K562 (cell line): Measurements from ENCODE around the gene LENEP. TPM values are rescaled to one million over a fixed set of nuclear protein-coding genes. Genes with fewer than 3 reads are reported as not detected.
A peak's percentile ranks its signal among the peaks of the same experiment; 100 is the strongest.

Source experiments
- AFF1 ChIP-seq, 2 experiments: fragments of 450-650 bp; IDR thresholded peaks; 2 replicates each; pipeline ENCODE4 v1.6.1; 2018; ENCODE audit warnings: mild to moderate bottlenecking in 2 of 2, low read depth in 1 of 2; ENCODE audit not compliant: partially characterized antibody in 2 of 2
- DPF2 ChIP-seq: fragments of 450-650 bp; IDR thresholded peaks from 2 replicates; pipeline ENCODE4 v1.6.1; 2016
- HNRNPL ChIP-seq: fragments of 200-400 bp; formaldehyde crosslinking; IDR thresholded peaks from 2 replicates; pipeline ENCODE4 v1.6.1; 2017; ENCODE audit warnings: low read depth, mild to moderate bottlenecking, low read length
- IRF2 ChIP-seq: sonication (generic); formaldehyde crosslinking; IDR thresholded peaks from 2 replicates; pipeline ENCODE4 v1.8.1; 2022; ENCODE audit warnings: mild to moderate bottlenecking, missing genetic modification reagents
- MIER1 ChIP-seq: fragments of 450-650 bp; IDR thresholded peaks from 2 replicates; pipeline ENCODE4 v1.6.1; 2016; ENCODE audit warnings: antibody characterized with exemption, mild to moderate bottlenecking, low read depth
- POU5F1 ChIP-seq: fragments of 150-350 bp; IDR thresholded peaks from 2 replicates; pipeline ENCODE4 v1.6.1; 2014; ENCODE audit warnings: borderline replicate concordance, low read length, low read depth, mild to moderate bottlenecking; ENCODE audit not compliant: partially characterized antibody
- SIN3B ChIP-seq: fragments of 450-650 bp; IDR thresholded peaks from 2 replicates; pipeline ENCODE4 v1.6.1; 2017; ENCODE audit warnings: low read depth, mild to moderate bottlenecking, moderate library complexity
- TRIM25 ChIP-seq: fragments of 450-650 bp; IDR thresholded peaks from 2 replicates; pipeline ENCODE4 v1.7.0; 2016; ENCODE audit warnings: borderline replicate concordance
- VEZF1 ChIP-seq: fragments of 200-800 bp; sonication (Bioruptor generic); IDR thresholded peaks from 2 replicates; pipeline ENCODE4 v1.6.1; 2017; ENCODE audit warnings: missing genetic modification characterization, missing compliant biosample characterization
- ZNF277 ChIP-seq: fragments of 250-450 bp; sonication (Bioruptor Pico); IDR thresholded peaks from 2 replicates; pipeline ENCODE4 v1.8.0; 2022; ENCODE audit warnings: inconsistent platforms, mild to moderate bottlenecking, moderate library complexity, borderline replicate concordance
- ZNF586 ChIP-seq: fragments of 450-650 bp; formaldehyde crosslinking; conservative IDR thresholded peaks from 2 replicates; pipeline ENCODE4 v1.4.0; 2020; ENCODE audit warnings: mild to moderate bottlenecking, moderate library complexity
- polyA plus RNA-seq, 8 experiments: library from polyadenylated mRNA; depleted of rRNA in 4 of 8; stranded (reverse) in 5 of 8; unstranded in 3 of 8; fragments of >200 nt; fragmentation: Nextera tagmentation in 2 of 8; fragmentation: Illumina TruSeq in 1 of 8; extraction: Ambion mirVana in 2 of 8; extraction: Trizol in 1 of 8; gene quantifications; 2 replicates each; pipeline versions ENCODE4 v1.2.1 to v1.2.3, GENCODE V29; 2011 to 2014; ENCODE audit warnings: inconsistent platforms in 1 of 8, missing spikeins in 1 of 8
- total RNA-seq, 7 experiments: library from RNA; depleted of rRNA in 6 of 7; stranded (reverse); fragments of >200 nt in 6 of 7; fragmentation: Illumina TruSeq in 2 of 7; extraction: Trizol in 2 of 7; gene quantifications; 2 replicates each; pipeline versions ENCODE4 v1.2.1 to v1.2.3, GENCODE V29; 2011 to 2021; ENCODE audit warnings: low replicate concordance in 1 of 7
- TF ChIP-seq, protein P1 (sequence below): fragments of 450-650 bp; conservative IDR thresholded peaks from 2 replicates; pipeline ENCODE4 v1.6.1; 2016; ENCODE audit warnings: missing genetic modification characterization, low read depth, mild to moderate bottlenecking, control low read depth, missing compliant biosample characterization
- TF ChIP-seq, protein P2 (sequence below), 2 experiments: fragments of 200-800 bp in 1 of 2; sonication (Bioruptor generic) in 1 of 2; sonication (generic) in 1 of 2; formaldehyde crosslinking in 1 of 2; IDR thresholded peaks in 1 of 2; conservative IDR thresholded peaks in 1 of 2; 2 replicates each; pipeline versions ENCODE4 v1.5.0 to v1.6.1; 2016 to 2020; ENCODE audit warnings: missing compliant biosample characterization in 1 of 2, missing genetic modification characterization in 1 of 2, missing genetic modification reagents in 1 of 2

Gene LENEP
- total and polyA plus RNA-seq, 9 of the 15 experiments (the other 6 are each of a cell fraction or from before 2014, with no cell fraction given), result 0.23 to 0.87 (median 0.67) TPM; not detected in 5

GRCh38 chr1:154973344-154974101 is 19.9 kb upstream of the LENEP start (continued):
- TF ChIP-seq AFF1 (IDR thresholded peaks at IDR 0.05; ENCODE audit: low read depth in 1 of 2, partially characterized antibody in 2 of 2), result peak in 1 of 2 experiments; percentile 30
- TF ChIP-seq DPF2, result peak; percentile 90
- TF ChIP-seq, protein P1, sequence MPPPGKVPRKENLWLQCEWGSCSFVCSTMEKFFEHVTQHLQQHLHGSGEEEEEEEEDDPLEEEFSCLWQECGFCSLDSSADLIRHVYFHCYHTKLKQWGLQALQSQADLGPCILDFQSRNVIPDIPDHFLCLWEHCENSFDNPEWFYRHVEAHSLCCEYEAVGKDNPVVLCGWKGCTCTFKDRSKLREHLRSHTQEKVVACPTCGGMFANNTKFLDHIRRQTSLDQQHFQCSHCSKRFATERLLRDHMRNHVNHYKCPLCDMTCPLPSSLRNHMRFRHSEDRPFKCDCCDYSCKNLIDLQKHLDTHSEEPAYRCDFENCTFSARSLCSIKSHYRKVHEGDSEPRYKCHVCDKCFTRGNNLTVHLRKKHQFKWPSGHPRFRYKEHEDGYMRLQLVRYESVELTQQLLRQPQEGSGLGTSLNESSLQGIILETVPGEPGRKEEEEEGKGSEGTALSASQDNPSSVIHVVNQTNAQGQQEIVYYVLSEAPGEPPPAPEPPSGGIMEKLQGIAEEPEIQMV (tag), result no peak
- peak; percentile 70; the same call in 1 of the 2 replicates for TF ChIP-seq TRIM25
- no peak; the same call in 1 of the 2 replicates for TF ChIP-seq MIER1
- no peak for TF ChIP-seq ZNF586 (CRISPR knock-in tag)
- TF ChIP-seq SIN3B, result no peak
- TF ChIP-seq ZNF277, result no peak
- no peak for TF ChIP-seq IRF2 (CRISPR knock-in tag)
- TF ChIP-seq HNRNPL, result no peak
- no peak for TF ChIP-seq POU5F1
- TF ChIP-seq, protein P2, sequence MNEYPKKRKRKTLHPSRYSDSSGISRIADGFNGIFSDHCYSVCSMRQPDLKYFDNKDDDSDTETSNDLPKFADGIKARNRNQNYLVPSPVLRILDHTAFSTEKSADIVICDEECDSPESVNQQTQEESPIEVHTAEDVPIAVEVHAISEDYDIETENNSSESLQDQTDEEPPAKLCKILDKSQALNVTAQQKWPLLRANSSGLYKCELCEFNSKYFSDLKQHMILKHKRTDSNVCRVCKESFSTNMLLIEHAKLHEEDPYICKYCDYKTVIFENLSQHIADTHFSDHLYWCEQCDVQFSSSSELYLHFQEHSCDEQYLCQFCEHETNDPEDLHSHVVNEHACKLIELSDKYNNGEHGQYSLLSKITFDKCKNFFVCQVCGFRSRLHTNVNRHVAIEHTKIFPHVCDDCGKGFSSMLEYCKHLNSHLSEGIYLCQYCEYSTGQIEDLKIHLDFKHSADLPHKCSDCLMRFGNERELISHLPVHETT (CRISPR knock-in tag; conservative IDR thresholded peaks at IDR 0.05 in 1 of 2, IDR thresholded peaks at IDR 0.05 in 1 of 2), result peak in 1 of 2 experiments; percentile 64; a peak in 2 of 4 replicates
- peak; percentile 61; the same call in 1 of the 2 replicates for TF ChIP-seq VEZF1 (CRISPR knock-in tag)
